Neural progenitor cell (in vitro differentiated cells): ENCODE data around the gene C22orf42. TPM values are rescaled to one million over a fixed set of nuclear protein-coding genes. Genes with fewer than 3 reads are reported as not detected.

Experiments
- DNase-seq: peaks from one replicate; pipeline ENCODE4 v3.0.0-alpha.2; 2016; ENCODE audit warnings: low spot score
- H2AFZ ChIP-seq: fragments of 200-600 bp; sonication (generic); replicated peaks from 2 replicates; pipeline ENCODE4 v1.6.1; 2016; ENCODE audit warnings: antibody characterized with exemption
- H3F3A ChIP-seq: fragments of 200-600 bp; sonication (generic); 2 replicates; pipeline ENCODE4 v1.6.1; 2016; ENCODE audit warnings: antibody characterized with exemption, low read depth
- H3K27ac ChIP-seq: fragments of 200-600 bp; sonication (generic); 2 replicates; pipeline ENCODE4 v1.5.1; 2016; ENCODE audit warnings: mild to moderate bottlenecking
- H3K27me3 ChIP-seq: fragments of 200-600 bp; sonication (generic); 2 replicates; pipeline ENCODE4 v1.6.1; 2016; ENCODE audit warnings: mild to moderate bottlenecking, moderate library complexity
- H3K36me3 ChIP-seq: fragments of 200-600 bp; sonication (generic); 2 replicates; pipeline ENCODE4 v1.5.1; 2016
- H3K4me1 ChIP-seq: fragments of 200-600 bp; sonication (generic); 2 replicates; pipeline ENCODE4 v1.6.1; 2016; ENCODE audit warnings: mixed run types
- H3K4me2 ChIP-seq: fragments of 200-600 bp; sonication (generic); 2 replicates; pipeline ENCODE4 v1.6.1; 2016
- H3K4me3 ChIP-seq: fragments of 200-600 bp; sonication (generic); 2 replicates; pipeline ENCODE4 v1.5.1; 2016
- H3K79me2 ChIP-seq: fragments of 200-600 bp; sonication (generic); 2 replicates; pipeline ENCODE4 v1.6.1; 2016; ENCODE audit warnings: low read depth
- H3K9ac ChIP-seq: fragments of 200-600 bp; sonication (generic); 2 replicates; pipeline ENCODE4 v1.6.1; 2016
- H3K9me3 ChIP-seq: fragments of 200-600 bp; sonication (generic); 2 replicates; pipeline ENCODE4 v1.5.1; 2016; ENCODE audit warnings: low read depth
- H4K20me1 ChIP-seq: fragments of 200-600 bp; sonication (generic); 2 replicates; pipeline ENCODE4 v1.6.1; 2016; ENCODE audit warnings: low read depth
- H3K27ac Mint-ChIP-seq: 3 replicates; pipeline ENCODE4 v1.8.0; 2021; ENCODE audit warnings: mixed read lengths
- H3K27me3 Mint-ChIP-seq: 2 replicates; pipeline ENCODE4 v1.8.0; 2022; ENCODE audit warnings: low read depth, mild to moderate bottlenecking, inconsistent platforms, moderate library complexity, mixed read lengths; ENCODE audit not compliant: insufficient read depth
- H3K36me3 Mint-ChIP-seq: 3 replicates; pipeline ENCODE4 v1.8.0; 2021; ENCODE audit warnings: mixed read lengths
- H3K4me1 Mint-ChIP-seq: 3 replicates; pipeline ENCODE4 v1.8.0; 2021; ENCODE audit warnings: mixed read lengths
- H3K4me3 Mint-ChIP-seq: 3 replicates; pipeline ENCODE4 v1.8.0; 2021; ENCODE audit warnings: mild to moderate bottlenecking, moderate library complexity, mixed read lengths
- H3K9me3 Mint-ChIP-seq: 3 replicates; pipeline ENCODE4 v1.8.0; 2020; ENCODE audit warnings: mixed read lengths
- EZH2 ChIP-seq: fragments of 200-600 bp; sonication (generic); IDR thresholded peaks from 2 replicates; pipeline ENCODE4 v1.6.1; 2017; ENCODE audit warnings: antibody characterized with exemption, mild to moderate bottlenecking, moderate library complexity
- EZH2phosphoT487 ChIP-seq: fragments of 200-600 bp; sonication (generic); IDR thresholded peaks from 2 replicates; pipeline ENCODE4 v1.6.1; 2017; ENCODE audit warnings: antibody characterized with exemption
- total RNA-seq: library from RNA; depleted of rRNA; stranded (reverse); fragments of >200 nt; gene quantifications from 2 replicates; pipeline ENCODE4 v1.2.3, GENCODE V29; 2015; ENCODE audit warnings: low replicate concordance
- TF ChIP-seq, protein P1 (sequence below): fragments of 200-600 bp; sonication (generic); IDR thresholded peaks from 2 replicates; pipeline ENCODE4 v1.5.1; 2017; ENCODE audit warnings: antibody characterized with exemption, mild to moderate bottlenecking

C22orf42 gene, protein sequence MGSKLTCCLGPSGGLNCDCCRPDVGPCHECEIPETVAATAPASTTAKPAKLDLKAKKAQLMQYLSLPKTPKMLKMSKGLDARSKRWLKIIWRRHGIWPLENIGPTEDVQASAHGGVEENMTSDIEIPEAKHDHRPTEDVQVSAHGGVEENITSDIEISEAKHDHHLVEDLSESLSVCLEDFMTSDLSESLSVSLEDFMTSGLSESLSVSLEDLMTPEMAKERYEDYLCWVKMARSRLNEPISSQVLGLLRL
- total RNA-seq, result 0.50 TPM in 1 of 2 replicates, not detected in the other

DNA sequence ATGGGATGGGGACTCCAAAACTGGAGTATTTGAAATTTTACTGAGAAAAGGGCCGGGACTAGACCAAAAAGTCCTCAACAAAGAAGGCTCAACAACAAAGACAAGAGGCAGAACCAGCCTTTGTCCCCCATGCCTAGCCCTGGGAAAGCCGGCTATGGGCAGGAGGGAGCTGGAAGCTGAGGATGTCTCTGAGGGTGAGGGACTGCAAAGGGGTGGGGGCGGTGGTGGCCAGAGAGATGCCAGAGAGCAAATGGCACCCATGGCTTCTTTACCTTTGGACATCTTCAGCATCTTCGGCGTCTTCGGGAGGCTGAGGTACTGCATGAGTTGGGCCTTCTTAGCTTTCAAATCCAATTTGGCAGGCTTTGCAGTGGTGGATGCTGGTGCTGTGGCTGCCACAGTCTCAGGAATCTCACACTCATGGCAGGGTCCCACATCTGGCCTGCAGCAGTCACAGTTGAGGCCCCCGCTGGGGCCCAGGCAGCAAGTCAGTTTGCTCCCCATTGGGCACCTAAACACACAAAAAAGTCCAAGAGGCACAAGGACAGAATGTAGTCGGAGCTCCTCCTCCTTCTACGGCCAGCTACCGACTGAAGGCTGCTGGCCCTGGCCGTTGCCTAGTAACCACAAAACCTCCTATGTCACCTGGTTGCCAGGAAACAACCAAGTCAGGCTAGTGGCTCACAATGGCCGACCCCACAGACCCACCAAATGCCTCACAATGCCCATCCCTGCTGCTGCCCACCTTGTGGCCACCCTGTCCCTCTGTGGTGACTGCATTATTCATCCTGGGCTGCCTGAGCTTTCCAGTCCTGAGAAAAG lies at the start of gene C22orf42:
Gene C22orf42, minus strand, starts transcription at position 592 of the 822 bp plus-strand sequence. Its CDS starts 88 bp downstream, at position 504.
- Histone ChIP-seq H3K4me1 (peaks cover 24% of the 10 kb centered on the region), H3K9ac (no peak within 1 kb of the TSS), H3K9me3 (no peaks in the 10 kb centered on the region), H3K4me2 (no peak within 1 kb of the TSS), H2AFZ (no peak within 1 kb of the TSS), H4K20me1 (no peaks in the 10 kb centered on the region), H3K4me3 (no peak within 1 kb of the TSS), H3F3A (peaks cover 4% of the 10 kb centered on the region), H3K27me3 (no peaks in the 10 kb centered on the region), H3K36me3 (no peaks in the 10 kb centered on the region), H3K27ac (no peak within 1 kb of the TSS), H3K79me2 (no peaks in the 10 kb centered on the region)
- Mint-ChIP-seq H3K27me3 (peaks cover 2% of the 10 kb centered on the region), H3K4me1 (no peaks in the 10 kb centered on the region), H3K9me3 (no peaks in the 10 kb centered on the region), H3K36me3 (no peaks in the 10 kb centered on the region), H3K4me3 (no peak within 1 kb of the TSS), H3K27ac (no peak within 1 kb of the TSS)
- peak; percentile 41 for DNase-seq
- TF ChIP-seq, protein P1, sequence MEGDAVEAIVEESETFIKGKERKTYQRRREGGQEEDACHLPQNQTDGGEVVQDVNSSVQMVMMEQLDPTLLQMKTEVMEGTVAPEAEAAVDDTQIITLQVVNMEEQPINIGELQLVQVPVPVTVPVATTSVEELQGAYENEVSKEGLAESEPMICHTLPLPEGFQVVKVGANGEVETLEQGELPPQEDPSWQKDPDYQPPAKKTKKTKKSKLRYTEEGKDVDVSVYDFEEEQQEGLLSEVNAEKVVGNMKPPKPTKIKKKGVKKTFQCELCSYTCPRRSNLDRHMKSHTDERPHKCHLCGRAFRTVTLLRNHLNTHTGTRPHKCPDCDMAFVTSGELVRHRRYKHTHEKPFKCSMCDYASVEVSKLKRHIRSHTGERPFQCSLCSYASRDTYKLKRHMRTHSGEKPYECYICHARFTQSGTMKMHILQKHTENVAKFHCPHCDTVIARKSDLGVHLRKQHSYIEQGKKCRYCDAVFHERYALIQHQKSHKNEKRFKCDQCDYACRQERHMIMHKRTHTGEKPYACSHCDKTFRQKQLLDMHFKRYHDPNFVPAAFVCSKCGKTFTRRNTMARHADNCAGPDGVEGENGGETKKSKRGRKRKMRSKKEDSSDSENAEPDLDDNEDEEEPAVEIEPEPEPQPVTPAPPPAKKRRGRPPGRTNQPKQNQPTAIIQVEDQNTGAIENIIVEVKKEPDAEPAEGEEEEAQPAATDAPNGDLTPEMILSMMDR, result no peak
- TF ChIP-seq EZH2 (no peak), EZH2phosphoT487 (no peak)

GRCh38 chr22:32208681-32209080 lies 49.6 kb upstream of the C22orf42 start:
- H3K27me3 Mint-ChIP-seq, result peaks cover 7% of the 10 kb centered on the region

DNA sequence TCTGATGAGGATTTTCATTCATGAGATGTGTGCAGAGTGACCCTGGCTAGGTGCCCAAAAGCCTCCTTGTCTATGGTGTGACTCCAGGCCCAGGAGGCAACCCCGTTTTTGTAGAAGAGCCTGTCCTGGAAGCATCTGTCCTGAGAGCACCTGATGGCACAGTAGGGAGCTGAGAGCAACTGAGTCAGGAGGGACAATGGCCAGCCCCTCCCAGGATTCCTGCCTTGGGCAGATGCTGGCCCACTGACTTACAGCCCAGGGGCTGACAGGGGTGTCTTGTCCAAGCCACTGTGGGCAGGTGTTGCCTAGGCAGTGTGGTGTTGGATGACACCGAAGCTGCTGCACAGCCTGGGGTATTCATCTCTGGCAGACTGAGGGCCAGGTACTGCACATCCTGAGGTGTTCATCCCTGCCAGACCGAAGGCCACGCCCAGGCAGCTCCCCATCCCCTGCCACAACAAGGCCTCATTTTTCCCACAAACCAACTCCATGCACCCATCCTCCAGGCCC lies 48.9 kb upstream of the C22orf42 start:
- no peak overlapping the region for H3K9ac ChIP-seq
- H3K4me3 Mint-ChIP-seq, result no peak overlapping the region
- no peak overlapping the region for H3K27ac ChIP-seq
- no peak overlapping the region for H3K4me2 ChIP-seq
- no peaks in the 10 kb centered on the region for H3K9me3 ChIP-seq
- peaks cover 7% of the 10 kb centered on the region for H3F3A ChIP-seq
- no peak for TF ChIP-seq EZH2
- TF ChIP-seq, protein P1, result no peak
- no peak for TF ChIP-seq EZH2phosphoT487
- H4K20me1 ChIP-seq, result no peaks in the 10 kb centered on the region
- no peak overlapping the region for H3K27ac Mint-ChIP-seq
- H3K36me3 Mint-ChIP-seq, result no peaks in the 10 kb centered on the region
- H3K27me3 ChIP-seq, result peaks cover 42% of the 10 kb centered on the region
- no peak overlapping the region for H3K4me3 ChIP-seq
- no peaks in the 10 kb centered on the region for H3K9me3 Mint-ChIP-seq
- no peaks in the 10 kb centered on the region for H3K79me2 ChIP-seq
- H2AFZ ChIP-seq, result no peak overlapping the region
- H3K4me1 ChIP-seq, result peaks cover 6% of the 10 kb centered on the region
- peaks cover 10% of the 10 kb centered on the region for H3K27me3 Mint-ChIP-seq
- DNase-seq, result no peak
- H3K4me1 Mint-ChIP-seq, result peaks cover 19% of the 10 kb centered on the region
- no peaks in the 10 kb centered on the region for H3K36me3 ChIP-seq

More at GRCh38 chr22:32208681-32209080, 49.6 kb upstream of the C22orf42 start:
- Mint-ChIP-seq H3K27ac (no peak overlapping the region), H3K4me1 (peaks cover 19% of the 10 kb centered on the region), H3K9me3 (no peaks in the 10 kb centered on the region), H3K36me3 (no peaks in the 10 kb centered on the region), H3K4me3 (no peak overlapping the region)
- no peak overlapping the region for H3K4me2 ChIP-seq
- no peaks in the 10 kb centered on the region for H3K79me2 ChIP-seq
- no peak for DNase-seq
- no peaks in the 10 kb centered on the region for H4K20me1 ChIP-seq
- no peaks in the 10 kb centered on the region for H3K9me3 ChIP-seq
- no peak overlapping the region for H3K4me3 ChIP-seq
- peaks cover 7% of the 10 kb centered on the region for H3F3A ChIP-seq
- peaks cover 36% of the 10 kb centered on the region for H3K27me3 ChIP-seq
- TF ChIP-seq EZH2phosphoT487 (no peak), EZH2 (no peak)
- TF ChIP-seq, protein P1, result no peak
- no peaks in the 10 kb centered on the region for H3K36me3 ChIP-seq
- peaks cover 6% of the 10 kb centered on the region for H3K4me1 ChIP-seq
- no peak overlapping the region for H3K9ac ChIP-seq
- no peak overlapping the region for H2AFZ ChIP-seq
- H3K27ac ChIP-seq, result no peak overlapping the region
